ENCODE results near the gene ACTR6. TPM values are rescaled to one million over a fixed set of nuclear protein-coding genes. Genes with fewer than 3 reads are reported as not detected.
A peak's percentile ranks its signal among the peaks of the same experiment; 100 is the strongest.

ACTR6 gene
- total RNA-seq, 1 experiment from 2014 or later, result 26.9 TPM

GRCh38 chr12:100164153-100164704, 36.4 kb upstream of the ACTR6 start:
- no peaks in the 10 kb centered on the region for H3F3A ChIP-seq (ENCODE audit: insufficient read depth, low read depth)
- H3K27me3 ChIP-seq (ENCODE audit: insufficient read depth, low read depth), result no peaks in the 10 kb centered on the region
- H3K9me2 ChIP-seq (ENCODE audit: insufficient read depth), result no peaks in the 10 kb centered on the region
- TF ChIP-seq CTCF (conservative IDR thresholded peaks at IDR 0.05) (no peak), EZH2 (IDR thresholded peaks at IDR 0.05; ENCODE audit: low read depth) (no peak)
- BruUV-seq (replicated peaks), result no TSS peak
- peak overlapping the region; percentile 80; the same call in 1 of the 2 replicates for H2AFZ ChIP-seq
- H3K4me3 ChIP-seq, result peak overlapping the region; percentile 49; the same call in 1 of the 2 replicates
- H3K4me2 ChIP-seq, result peak overlapping the region; percentile 80
- H3K27ac ChIP-seq, result no peak overlapping the region
- CTCF ChIA-PET, result interaction anchor here (0.6 to 0.7 kb wide), 3 partner anchors 9 to 69 kb away, joined by 3 read pairs; no protein-coding TSS in a partner anchor
- H3K9me3 ChIP-seq (ENCODE audit: insufficient read depth, low read depth), result peaks cover 5% of the 10 kb centered on the region; the same call in 1 of the 2 replicates
- peaks cover 18% of the 10 kb centered on the region for H3K4me1 ChIP-seq (replicated peaks; ENCODE audit: insufficient read depth)
- POLR2A ChIA-PET (ENCODE audit: unreplicated experiment), result interaction anchor here (0.6 kb wide), 1 partner anchor 14 kb away, joined by 6 read pairs; no protein-coding TSS in a partner anchor
- intact Hi-C loops (cut with micrococcal nuclease; ENCODE audit: unreplicated experiment), result no loop called here
- H4K20me1 ChIP-seq (ENCODE audit: insufficient read depth), result no peaks in the 10 kb centered on the region
- no peaks in the 10 kb centered on the region for H3K36me3 ChIP-seq (ENCODE audit: low read depth)
- no peaks in the 10 kb centered on the region for H3K79me2 ChIP-seq (ENCODE audit: low read depth)
- DNase-seq, result no peak

GRCh38 chr12:100165356-100165755, 35.3 kb upstream of the ACTR6 start:
- intact Hi-C loops (cut with micrococcal nuclease; ENCODE audit: unreplicated experiment), result no loop called here
- peaks cover 5% of the 10 kb centered on the region; the same call in 1 of the 2 replicates for H3K9me3 ChIP-seq (ENCODE audit: insufficient read depth, low read depth)
- no peak overlapping the region for H2AFZ ChIP-seq
- POLR2A ChIA-PET (ENCODE audit: unreplicated experiment), result interaction anchor here (0.5 kb wide), 1 partner anchor 39 kb away, joined by 3 read pairs; no protein-coding TSS in a partner anchor
- TF ChIP-seq EZH2 (IDR thresholded peaks at IDR 0.05; ENCODE audit: low read depth), result no peak
- no peak for TF ChIP-seq CTCF (conservative IDR thresholded peaks at IDR 0.05)
- CTCF ChIA-PET, result no interaction called here
- DNase-seq, result no peak
- no TSS peak for BruUV-seq (replicated peaks)
- no peaks in the 10 kb centered on the region for H3F3A ChIP-seq (ENCODE audit: insufficient read depth, low read depth)
- no peak overlapping the region for H3K27ac ChIP-seq
- H4K20me1 ChIP-seq (ENCODE audit: insufficient read depth), result no peaks in the 10 kb centered on the region
- no peak overlapping the region for H3K4me3 ChIP-seq
- no peaks in the 10 kb centered on the region for H3K79me2 ChIP-seq (ENCODE audit: low read depth)
- H3K9me2 ChIP-seq (ENCODE audit: insufficient read depth), result no peaks in the 10 kb centered on the region
- H3K4me2 ChIP-seq, result no peak overlapping the region
- H3K27me3 ChIP-seq (ENCODE audit: insufficient read depth, low read depth), result no peaks in the 10 kb centered on the region
- no peaks in the 10 kb centered on the region for H3K36me3 ChIP-seq (ENCODE audit: low read depth)
- peaks cover 18% of the 10 kb centered on the region for H3K4me1 ChIP-seq (replicated peaks; ENCODE audit: insufficient read depth)

- H3K79me2 ChIP-seq (ENCODE audit: low read depth), result no peaks in the 10 kb centered on the region
- no peak for DNase-seq
- no peak overlapping the region for H2AFZ ChIP-seq
- H3K9me2 ChIP-seq (ENCODE audit: insufficient read depth), result no peaks in the 10 kb centered on the region
- intact Hi-C loops (cut with micrococcal nuclease; ENCODE audit: unreplicated experiment), result no loop called here
- CTCF ChIA-PET, result no interaction called here
- H3K4me1 ChIP-seq (replicated peaks; ENCODE audit: insufficient read depth), result peaks cover 18% of the 10 kb centered on the region
- H3K4me2 ChIP-seq, result no peak overlapping the region
- no peaks in the 10 kb centered on the region for H3F3A ChIP-seq (ENCODE audit: insufficient read depth, low read depth)
- H3K9me3 ChIP-seq (ENCODE audit: insufficient read depth, low read depth), result peaks cover 5% of the 10 kb centered on the region; the same call in 1 of the 2 replicates
- no peak overlapping the region for H3K27ac ChIP-seq
- BruUV-seq (replicated peaks), result no TSS peak
- H3K27me3 ChIP-seq (ENCODE audit: insufficient read depth, low read depth), result no peaks in the 10 kb centered on the region
- H3K36me3 ChIP-seq (ENCODE audit: low read depth), result no peaks in the 10 kb centered on the region
- TF ChIP-seq EZH2 (IDR thresholded peaks at IDR 0.05; ENCODE audit: low read depth) (no peak), CTCF (conservative IDR thresholded peaks at IDR 0.05) (no peak)
- no peaks in the 10 kb centered on the region for H4K20me1 ChIP-seq (ENCODE audit: insufficient read depth)
- POLR2A ChIA-PET (ENCODE audit: unreplicated experiment), result no interaction called here
- no peak overlapping the region for H3K4me3 ChIP-seq
Measured at GRCh38 chr12:100166232-100166631, 34.4 kb upstream of the ACTR6 start.
